SK-N-SH treated with all-trans-retinoic acid at 6 μM for 48 hours (cell line): Measurements from ENCODE around the gene RABGAP1L.

Source experiments
- ARNTL ChIP-seq: fragments of 450-650 bp; formaldehyde crosslinking; IDR thresholded peaks from 2 replicates; pipeline ENCODE4 v1.5.0; 2020; ENCODE audit warnings: low read depth, mild to moderate bottlenecking, moderate library complexity, borderline replicate concordance
- BACH2 ChIP-seq: fragments of 250-450 bp; sonication (Bioruptor Pico); IDR thresholded peaks from 2 replicates; pipeline ENCODE4 v1.9.0; 2021; ENCODE audit warnings: mild to moderate bottlenecking, borderline replicate concordance
- CSDC2 ChIP-seq: fragments of 250-450 bp; sonication (Bioruptor Pico); IDR thresholded peaks from 2 replicates; pipeline ENCODE4 v1.5.0; 2020; ENCODE audit warnings: mild to moderate bottlenecking, moderate library complexity
- OSR1 ChIP-seq: fragments of 250-450 bp; sonication (Bioruptor Pico); IDR thresholded peaks from 2 replicates; pipeline ENCODE4 v1.8.0; 2022; ENCODE audit warnings: moderate library complexity, mild to moderate bottlenecking, inconsistent platforms
- RARB ChIP-seq: fragments of 250-450 bp; sonication (Bioruptor Pico); IDR thresholded peaks from 2 replicates; pipeline ENCODE4 v1.8.0; 2021; ENCODE audit warnings: mild to moderate bottlenecking, moderate library complexity
- ZNF565 ChIP-seq: fragments of 450-650 bp; formaldehyde crosslinking; conservative IDR thresholded peaks from 2 replicates; pipeline ENCODE4 v1.5.0; 2020; ENCODE audit warnings: low read depth, mild to moderate bottlenecking, moderate library complexity
- ZNF8 ChIP-seq: fragments of 450-650 bp; formaldehyde crosslinking; IDR thresholded peaks from 2 replicates; pipeline ENCODE4 v1.5.0; 2020; ENCODE audit warnings: mild to moderate bottlenecking, moderate library complexity
- TF ChIP-seq, protein P1 (sequence below): fragments of 250-450 bp; sonication (Bioruptor Pico); IDR thresholded peaks from 2 replicates; pipeline ENCODE4 v1.5.1; 2020; ENCODE audit warnings: low read depth, mild to moderate bottlenecking, moderate library complexity
- TF ChIP-seq, protein P2 (sequence below): fragments of 250-450 bp; sonication (Bioruptor Pico); IDR thresholded peaks from 2 replicates; pipeline ENCODE4 v1.8.0; 2021; ENCODE audit warnings: low read depth, mild to moderate bottlenecking, moderate library complexity, borderline replicate concordance

DNA sequence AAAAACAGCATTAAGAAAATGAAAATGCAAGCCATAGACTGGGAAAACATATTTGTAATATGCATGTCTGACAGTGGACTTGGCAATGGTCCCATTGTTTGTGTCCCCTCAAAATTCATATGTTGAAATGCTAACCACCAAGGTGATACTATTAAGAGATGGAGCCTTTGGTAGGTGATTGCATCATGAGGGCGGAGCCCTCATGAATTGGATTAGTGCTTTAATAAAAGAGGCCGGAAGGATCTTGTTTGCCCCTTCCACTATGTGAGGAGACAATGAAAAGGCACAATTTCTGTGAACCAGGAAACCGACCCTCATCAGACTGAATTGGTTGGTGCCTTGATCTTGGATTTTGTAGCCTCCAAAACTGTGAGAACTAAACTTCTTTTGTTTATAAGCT, 520.8 kb downstream of the RABGAP1L start:
- TF ChIP-seq OSR1 (no peak), ZNF565 (CRISPR knock-in tag) (no peak), CSDC2 (CRISPR knock-in tag) (no peak), ARNTL (CRISPR knock-in tag) (no peak), ZNF8 (no peak), BACH2 (CRISPR knock-in tag) (no peak), RARB (CRISPR knock-in tag) (no peak)
- TF ChIP-seq, protein P1, sequence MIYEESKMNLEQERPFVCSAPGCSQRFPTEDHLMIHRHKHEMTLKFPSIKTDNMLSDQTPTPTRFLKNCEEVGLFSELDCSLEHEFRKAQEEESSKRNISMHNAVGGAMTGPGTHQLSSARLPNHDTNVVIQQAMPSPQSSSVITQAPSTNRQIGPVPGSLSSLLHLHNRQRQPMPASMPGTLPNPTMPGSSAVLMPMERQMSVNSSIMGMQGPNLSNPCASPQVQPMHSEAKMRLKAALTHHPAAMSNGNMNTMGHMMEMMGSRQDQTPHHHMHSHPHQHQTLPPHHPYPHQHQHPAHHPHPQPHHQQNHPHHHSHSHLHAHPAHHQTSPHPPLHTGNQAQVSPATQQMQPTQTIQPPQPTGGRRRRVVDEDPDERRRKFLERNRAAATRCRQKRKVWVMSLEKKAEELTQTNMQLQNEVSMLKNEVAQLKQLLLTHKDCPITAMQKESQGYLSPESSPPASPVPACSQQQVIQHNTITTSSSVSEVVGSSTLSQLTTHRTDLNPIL (CRISPR knock-in tag): no peak
- TF ChIP-seq, protein P2, sequence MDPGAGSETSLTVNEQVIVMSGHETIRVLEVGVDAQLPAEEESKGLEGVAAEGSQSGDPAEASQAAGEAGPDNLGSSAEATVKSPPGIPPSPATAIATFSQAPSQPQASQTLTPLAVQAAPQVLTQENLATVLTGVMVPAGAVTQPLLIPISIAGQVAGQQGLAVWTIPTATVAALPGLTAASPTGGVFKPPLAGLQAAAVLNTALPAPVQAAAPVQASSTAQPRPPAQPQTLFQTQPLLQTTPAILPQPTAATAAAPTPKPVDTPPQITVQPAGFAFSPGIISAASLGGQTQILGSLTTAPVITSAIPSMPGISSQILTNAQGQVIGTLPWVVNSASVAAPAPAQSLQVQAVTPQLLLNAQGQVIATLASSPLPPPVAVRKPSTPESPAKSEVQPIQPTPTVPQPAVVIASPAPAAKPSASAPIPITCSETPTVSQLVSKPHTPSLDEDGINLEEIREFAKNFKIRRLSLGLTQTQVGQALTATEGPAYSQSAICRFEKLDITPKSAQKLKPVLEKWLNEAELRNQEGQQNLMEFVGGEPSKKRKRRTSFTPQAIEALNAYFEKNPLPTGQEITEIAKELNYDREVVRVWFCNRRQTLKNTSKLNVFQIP (CRISPR knock-in tag): no peak
